ENCODE data around the gene RSAD2. TPM values are rescaled to one million over a fixed set of nuclear protein-coding genes. Genes with fewer than 3 reads are reported as not detected.
A peak's percentile ranks its signal among the peaks of the same experiment; 100 is the strongest.

Gene RSAD2
- polyA plus RNA-seq, 1 donor (not counting 4 experiments of a cell fraction or from before 2014, with no cell fraction given): 1.7 TPM

GRCh38 chr2:6914828-6915227, 37.3 kb downstream of the RSAD2 start:
- peaks cover 3% of the 10 kb centered on the region for H3K4me1 ChIP-seq (ENCODE audit: control insufficient read depth, extremely low read depth, insufficient read depth, low read length)
- no peaks in the 10 kb centered on the region for H3K36me3 ChIP-seq (ENCODE audit: control insufficient read depth in 2 of 2, extremely low read depth in 1 of 2, insufficient read depth in 2 of 2, low read length in 2 of 2)
- no peak overlapping the region for H3K4me2 ChIP-seq (ENCODE audit: control insufficient read depth, extremely low read depth, insufficient read depth, low read depth, low read length)
- DNase-seq (ENCODE audit: low read depth, low spot score) (peak; percentile 28), FAIRE-seq (no peak)
- no peak overlapping the region for H2AFZ ChIP-seq (ENCODE audit: control insufficient read depth, low read length)
- no peaks in the 10 kb centered on the region for H3K79me2 ChIP-seq (ENCODE audit: control insufficient read depth, insufficient read depth, low read length)
- no peaks in the 10 kb centered on the region for H3K9me1 ChIP-seq (ENCODE audit: control insufficient read depth, extremely low read depth, insufficient read depth, low read length)
- no peak overlapping the region for H3K9ac ChIP-seq (ENCODE audit: control insufficient read depth, extremely low read depth, insufficient read depth, low read length)
- peaks cover 2% of the 10 kb centered on the region for H4K20me1 ChIP-seq (ENCODE audit: control insufficient read depth, extremely low read depth, insufficient read depth, low read length)
- TF ChIP-seq EZH2 (IDR thresholded peaks at IDR 0.05; ENCODE audit: low read length) (no peak), CTCF (optimal IDR thresholded peaks at IDR 0.05 in 1 of 3, IDR thresholded peaks at IDR 0.05 in 1 of 3, conservative IDR thresholded peaks at IDR 0.05 in 1 of 3; ENCODE audit: extremely low read depth in 1 of 3, insufficient read depth in 2 of 3, low read length in 3 of 3) (no peak)
- H3K4me3 ChIP-seq (ENCODE audit: control insufficient read depth in 2 of 3, extremely low read depth in 1 of 3, insufficient read depth in 2 of 3, low read depth in 1 of 3, low read length in 3 of 3): no peak overlapping the region
- no peak overlapping the region for H3K27ac ChIP-seq (ENCODE audit: control insufficient read depth, insufficient read depth, low read length)
- dilution Hi-C loops (cut with MboI; ENCODE audit: extremely low pct_ligation_motif_present, low sequenced_read_pairs): no loop called here
- no peaks in the 10 kb centered on the region for H3K9me3 ChIP-seq (ENCODE audit: control insufficient read depth, low read depth, low read length)
- no peaks in the 10 kb centered on the region for H3K27me3 ChIP-seq (ENCODE audit: control insufficient read depth, extremely low read depth, insufficient read depth, low read length)

GRCh38 chr2:6915399-6915798, 37.8 kb downstream of the RSAD2 start:
- Histone ChIP-seq H3K4me2 (ENCODE audit: control insufficient read depth, extremely low read depth, insufficient read depth, low read depth, low read length) (no peak overlapping the region), H3K27ac (ENCODE audit: control insufficient read depth, insufficient read depth, low read length) (no peak overlapping the region), H2AFZ (ENCODE audit: control insufficient read depth, low read length) (no peak overlapping the region), H3K79me2 (ENCODE audit: control insufficient read depth, insufficient read depth, low read length) (no peaks in the 10 kb centered on the region), H3K9me1 (ENCODE audit: control insufficient read depth, extremely low read depth, insufficient read depth, low read length) (no peaks in the 10 kb centered on the region), H4K20me1 (ENCODE audit: control insufficient read depth, extremely low read depth, insufficient read depth, low read length) (peaks cover 2% of the 10 kb centered on the region), H3K27me3 (ENCODE audit: control insufficient read depth, extremely low read depth, insufficient read depth, low read length) (no peaks in the 10 kb centered on the region), H3K9ac (ENCODE audit: control insufficient read depth, extremely low read depth, insufficient read depth, low read length) (no peak overlapping the region), H3K4me1 (ENCODE audit: control insufficient read depth, extremely low read depth, insufficient read depth, low read length) (peaks cover 3% of the 10 kb centered on the region), H3K36me3 (ENCODE audit: control insufficient read depth in 2 of 2, extremely low read depth in 1 of 2, insufficient read depth in 2 of 2, low read length in 2 of 2) (no peaks in the 10 kb centered on the region), H3K9me3 (ENCODE audit: control insufficient read depth, low read depth, low read length) (no peaks in the 10 kb centered on the region), H3K4me3 (ENCODE audit: control insufficient read depth in 2 of 3, extremely low read depth in 1 of 3, insufficient read depth in 2 of 3, low read depth in 1 of 3, low read length in 3 of 3) (no peak overlapping the region)
- no peak for FAIRE-seq
- TF ChIP-seq EZH2 (IDR thresholded peaks at IDR 0.05; ENCODE audit: low read length) (no peak), CTCF (optimal IDR thresholded peaks at IDR 0.05 in 1 of 3, IDR thresholded peaks at IDR 0.05 in 1 of 3, conservative IDR thresholded peaks at IDR 0.05 in 1 of 3; ENCODE audit: extremely low read depth in 1 of 3, insufficient read depth in 2 of 3, low read length in 3 of 3) (no peak)
- DNase-seq (ENCODE audit: low read depth, low spot score): no peak
- dilution Hi-C loops (cut with MboI; ENCODE audit: extremely low pct_ligation_motif_present, low sequenced_read_pairs): no loop called here

Measured in keratinocyte (primary cell).